Muscle of leg (tissue), 16 donors: ENCODE measurements around the gene CIZ1. TPM values are rescaled to one million over a fixed set of nuclear protein-coding genes. Genes with fewer than 3 reads are reported as not detected.
A peak's percentile ranks its signal among the peaks of the same experiment; 100 is the strongest.
"Not testable (repeated sequence)": the region's sequence is repeated elsewhere in the genome, so short reads cannot be mapped to it uniquely, and the experiment has no call there.

Experiments
- DNase-seq: peaks from one replicate; pipeline ENCODE4 v3.0.0; 2013
- H3K27ac ChIP-seq: one replicate; pipeline ENCODE4 v1.5.1; 2013; ENCODE audit warnings: mild to moderate bottlenecking, low read length, control low read depth
- H3K27me3 ChIP-seq: one replicate; pipeline ENCODE4 v1.6.1; 2013; ENCODE audit warnings: low read length; ENCODE audit not compliant: control insufficient read depth, insufficient read depth
- H3K36me3 ChIP-seq: one replicate; pipeline ENCODE4 v1.6.1; 2013; ENCODE audit warnings: low read length; ENCODE audit not compliant: control insufficient read depth, insufficient read depth
- H3K4me1 ChIP-seq: one replicate; pipeline ENCODE4 v1.6.1; 2013; ENCODE audit warnings: low read length; ENCODE audit not compliant: control insufficient read depth, insufficient read depth
- H3K4me3 ChIP-seq: one replicate; pipeline ENCODE4 v1.5.1; 2013; ENCODE audit warnings: low read length, control low read depth
- H3K9me3 ChIP-seq: replicated peaks from 2 replicates; pipeline ENCODE4 v1.6.1; 2013; ENCODE audit warnings: low read depth, low read length; ENCODE audit not compliant: control insufficient read depth
- WGBS: methylation state at CpG from one replicate; pipeline ENCODE4 v1.1.5; 2013; ENCODE audit warnings: missing lambda C conversion rate; ENCODE audit not compliant: insufficient coverage; 5-methylcytosine and 5-hydroxymethylcytosine counted together
- long read RNA-seq, 11 donors: transcript quantifications; one replicate each; lab custom pipeline, GENCODE V29; 2026
- polyA plus RNA-seq, 8 donors: library from polyadenylated mRNA; unstranded; fragments of 120-200 nt; gene quantifications; one replicate each; pipeline versions ENCODE4 v1.2.1 to v1.2.3, GENCODE V29; 2013; ENCODE audit warnings: inconsistent platforms in 1 of 8, low replicate concordance in 1 of 8; ENCODE audit not compliant: insufficient read length in 8 of 8, insufficient read depth in 1 of 8
- total RNA-seq: library from RNA; stranded (reverse); fragments of 120-200 nt; gene quantifications from one replicate; pipeline ENCODE4 v1.2.4, GENCODE V29; 2013

Gene CIZ1
- 36.4 TPM for total RNA-seq
- polyA plus RNA-seq = 100 to 1,000 TPM in 5 of 8 donors, 10 to 100 TPM in 3; 92.8 to 120 (median 104) TPM
- long read RNA-seq, donor 1, partial matches to known transcripts = 0 of 3 reads
- long read RNA-seq, donor 1, other reads (novel, unspliced or antisense) = 0 of 3 reads
- long read RNA-seq, donor 2, partial matches to known transcripts = 0 of 3 reads
- long read RNA-seq, donor 2, other reads (novel, unspliced or antisense) = 0 of 3 reads
- long read RNA-seq, donor 3, transcript CIZ1-204 (17 exons, 2,984 nt) = major isoform, 7 of 160 reads
- long read RNA-seq, donor 3, partial matches to known transcripts = 96 of 160 reads
- long read RNA-seq, donor 3, other reads (novel, unspliced or antisense) = 50 of 160 reads
- long read RNA-seq, donor 4, partial matches to known transcripts = 10 of 14 reads
- long read RNA-seq, donor 4, other reads (novel, unspliced or antisense) = 0 of 14 reads
- long read RNA-seq, donor 5, partial matches to known transcripts = 8 of 18 reads
- long read RNA-seq, donor 5, other reads (novel, unspliced or antisense) = 0 of 18 reads
- long read RNA-seq, donor 6, transcript CIZ1-220 (3 exons, 843 nt) = major isoform, 7 of 15 reads
- long read RNA-seq, donor 6, partial matches to known transcripts = 6 of 15 reads
- long read RNA-seq, donor 6, other reads (novel, unspliced or antisense) = 0 of 15 reads
- long read RNA-seq, donor 7, partial matches to known transcripts = 0 of 4 reads
- long read RNA-seq, donor 7, other reads (novel, unspliced or antisense) = 0 of 4 reads
- long read RNA-seq, donor 8, partial matches to known transcripts = 8 of 15 reads
- long read RNA-seq, donor 8, other reads (novel, unspliced or antisense) = 0 of 15 reads
- long read RNA-seq, donor 9, partial matches to known transcripts = 18 of 26 reads
- long read RNA-seq, donor 9, other reads (novel, unspliced or antisense) = 0 of 26 reads
- long read RNA-seq, donor 10, transcript CIZ1-222 (2 exons, 339 nt) = major isoform, 5 of 97 reads
- long read RNA-seq, donor 10, partial matches to known transcripts = 72 of 97 reads
- long read RNA-seq, donor 10, other reads (novel, unspliced or antisense) = 15 of 97 reads
- long read RNA-seq, donor 11, partial matches to known transcripts = 5 of 15 reads
- long read RNA-seq, donor 11, other reads (novel, unspliced or antisense) = 0 of 15 reads

DNA sequence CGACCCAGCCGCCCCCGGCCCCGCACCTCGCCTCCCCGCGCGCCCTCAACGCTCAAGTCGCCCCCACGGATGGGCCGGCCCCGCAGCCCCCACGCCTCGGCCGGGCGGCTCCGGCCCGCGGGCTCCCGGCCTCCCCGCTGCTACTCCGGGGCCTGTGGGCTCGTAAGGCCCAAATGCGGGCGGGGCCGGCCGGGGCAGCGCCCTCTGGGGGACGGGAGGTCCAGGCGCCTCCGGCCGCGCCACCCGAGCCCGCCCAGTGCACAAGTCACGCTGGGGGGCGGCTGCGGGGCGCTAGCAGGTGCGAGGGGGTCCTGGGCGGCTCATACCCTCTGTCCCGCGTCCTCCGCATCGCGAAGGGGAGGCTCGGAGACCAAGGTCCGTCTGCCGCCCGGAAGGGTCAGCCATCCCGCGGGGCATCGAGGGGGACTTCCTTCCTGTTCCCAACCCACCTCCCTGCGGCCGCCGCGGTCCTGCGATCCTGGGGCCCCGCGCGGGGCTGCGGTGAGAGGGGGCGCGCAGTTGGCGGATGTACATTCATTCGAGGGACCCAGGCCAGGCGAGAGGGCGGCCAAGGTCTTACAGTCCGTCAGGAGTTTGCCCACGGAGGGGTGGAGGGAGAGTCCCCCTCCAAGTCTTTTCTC, at the start of gene CIZ1:
Gene CIZ1, minus strand, starts transcription at position 167 of the 641 bp plus-strand sequence. CDS start 715 bp downstream, outside the sequence.
- DNase-seq = peak; percentile 92
- Histone ChIP-seq H3K9me3 (no peaks in the 10 kb centered on the region), H3K27me3 (no peaks in the 10 kb centered on the region), H3K36me3 (peaks cover 28% of the 10 kb centered on the region), H3K4me3 (peak within 1 kb of the TSS; percentile 65), H3K27ac (peak within 1 kb of the TSS; percentile 44), H3K4me1 (peaks cover 17% of the 10 kb centered on the region)
- under 1% methylated on average over 60 of the region's 71 CpGs for WGBS

DNA sequence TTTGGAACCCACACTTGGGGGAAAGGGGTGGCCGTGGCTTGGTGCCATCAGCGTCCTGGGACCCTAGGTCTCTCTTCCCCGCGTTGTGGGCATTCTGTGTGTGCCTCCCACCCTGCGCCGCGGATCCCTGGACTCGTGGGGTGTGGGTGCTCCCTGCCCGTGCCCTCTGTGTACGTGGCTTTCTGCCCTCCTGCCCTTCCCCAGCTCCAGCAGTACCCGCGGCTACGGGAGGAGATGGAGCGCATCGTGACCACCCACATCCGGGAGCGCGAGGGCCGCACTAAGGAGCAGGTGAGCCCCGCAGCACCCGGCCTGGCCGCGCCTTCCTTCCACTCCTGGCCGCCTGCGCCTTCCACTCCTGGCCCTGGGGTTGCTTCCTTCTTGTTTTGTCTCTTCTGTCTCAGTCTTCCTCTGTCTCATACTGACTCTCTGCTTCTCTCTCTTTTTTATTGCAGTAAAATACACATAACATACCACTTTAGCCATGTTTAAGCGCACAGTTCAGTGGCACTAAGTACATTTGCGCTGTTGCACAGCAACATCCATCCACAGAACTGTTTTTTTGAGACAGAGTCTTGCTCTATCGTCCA, 42.5 kb upstream of the CIZ1 start:
- no peaks in the 10 kb centered on the region for H3K27me3 ChIP-seq
- no peak for DNase-seq
- 84% methylated on average over 27 of the region's 28 CpGs for WGBS
- no peak overlapping the region for H3K27ac ChIP-seq
- H3K4me3 ChIP-seq = no peak overlapping the region
- no peaks in the 10 kb centered on the region for H3K36me3 ChIP-seq
- no peaks in the 10 kb centered on the region for H3K9me3 ChIP-seq
- no peaks in the 10 kb centered on the region for H3K4me1 ChIP-seq

- no peaks in the 10 kb centered on the region for H3K36me3 ChIP-seq
- WGBS = 63% methylated on average over 12 of the region's 22 CpGs
- no peaks in the 10 kb centered on the region for H3K4me1 ChIP-seq
- H3K9me3 ChIP-seq = no peaks in the 10 kb centered on the region
- no peak for DNase-seq
- no peak overlapping the region for H3K4me3 ChIP-seq
- H3K27me3 ChIP-seq = no peaks in the 10 kb centered on the region
- H3K27ac ChIP-seq = peak overlapping the region; percentile 72
Observed at GRCh38 chr9:128232528-128233428, 41.4 kb upstream of the CIZ1 start.

GRCh38 chr9:128231638-128232527, 40.5 kb upstream of the CIZ1 start:
- H3K4me1 ChIP-seq = no peaks in the 10 kb centered on the region
- peak; percentile 93 for DNase-seq
- 60% methylated on average over 12 of the region's 16 CpGs for WGBS
- no peak overlapping the region for H3K4me3 ChIP-seq
- H3K27me3 ChIP-seq = no peaks in the 10 kb centered on the region
- no peaks in the 10 kb centered on the region for H3K36me3 ChIP-seq
- H3K9me3 ChIP-seq = no peaks in the 10 kb centered on the region
- H3K27ac ChIP-seq = peak overlapping the region; percentile 72

GRCh38 chr9:128230897-128231296, 39.5 kb upstream of the CIZ1 start:
- 93% methylated on average over 2 of the region's 7 CpGs for WGBS
- not testable (repeated sequence) for H3K27ac ChIP-seq, H3K36me3 ChIP-seq, DNase-seq, H3K4me1 ChIP-seq, H3K27me3 ChIP-seq, H3K9me3 ChIP-seq, H3K4me3 ChIP-seq

- no peak for DNase-seq
- Histone ChIP-seq H3K27me3 (no peaks in the 10 kb centered on the region), H3K9me3 (no peaks in the 10 kb centered on the region), H3K4me3 (no peak overlapping the region), H3K36me3 (peaks cover 24% of the 10 kb centered on the region), H3K4me1 (no peaks in the 10 kb centered on the region), H3K27ac (no peak overlapping the region)
- no CpG with 5 or more reads among the region's 5 CpGs for WGBS
Observed at GRCh38 chr9:128226412-128226801, 35.0 kb upstream of the CIZ1 start.

GRCh38 chr9:128225770-128226411, 34.5 kb upstream of the CIZ1 start:
- 72% methylated on average over 14 of the region's 19 CpGs for WGBS
- H3K36me3 ChIP-seq = peaks cover 25% of the 10 kb centered on the region
- DNase-seq = no peak
- no peak overlapping the region for H3K4me3 ChIP-seq
- no peaks in the 10 kb centered on the region for H3K9me3 ChIP-seq
- no peaks in the 10 kb centered on the region for H3K4me1 ChIP-seq
- no peak overlapping the region for H3K27ac ChIP-seq
- no peaks in the 10 kb centered on the region for H3K27me3 ChIP-seq

GRCh38 chr9:128224877-128225276, 33.5 kb upstream of the CIZ1 start:
- no peaks in the 10 kb centered on the region for H3K27me3 ChIP-seq
- 86% methylated on average over 4 of the region's 7 CpGs for WGBS
- H3K9me3 ChIP-seq = no peaks in the 10 kb centered on the region
- no peak for DNase-seq
- no peak overlapping the region for H3K4me3 ChIP-seq
- no peak overlapping the region for H3K27ac ChIP-seq
- peaks cover 31% of the 10 kb centered on the region for H3K36me3 ChIP-seq
- H3K4me1 ChIP-seq = no peaks in the 10 kb centered on the region
